ENCODE results near the gene RTBDN. TPM values are rescaled to one million over a fixed set of nuclear protein-coding genes. Genes with fewer than 3 reads are reported as not detected.
A peak's percentile ranks its signal among the peaks of the same experiment; 100 is the strongest.

RTBDN gene
- total RNA-seq, 4 donors from 2014 or later, result not detected

GRCh38 chr19:12785431-12786031 is 48.8 kb downstream of the RTBDN start:
- DNase-seq (no peak), ATAC-seq (no peak)
- H3K27me3 ChIP-seq, result no peaks in the 10 kb centered on the region
- no peak overlapping the region for H3K4me3 ChIP-seq
- in situ Hi-C loops (cut with MboI; ENCODE audit: low sequenced_read_pairs in 4 of 4) (no loop called here), intact Hi-C loops (cut with DNase I; ENCODE audit: low total_unique reads) (no loop called here)
- H3K36me3 ChIP-seq, result no peaks in the 10 kb centered on the region
- no peaks in the 10 kb centered on the region for H3K9me3 ChIP-seq
- peak overlapping the region; percentile 99 to 100 (median 100) for H3K27ac ChIP-seq
- peaks cover 44 to 66% of the 10 kb centered on the region in 2 donors for H3K4me1 ChIP-seq
- TF ChIP-seq, protein P1, sequence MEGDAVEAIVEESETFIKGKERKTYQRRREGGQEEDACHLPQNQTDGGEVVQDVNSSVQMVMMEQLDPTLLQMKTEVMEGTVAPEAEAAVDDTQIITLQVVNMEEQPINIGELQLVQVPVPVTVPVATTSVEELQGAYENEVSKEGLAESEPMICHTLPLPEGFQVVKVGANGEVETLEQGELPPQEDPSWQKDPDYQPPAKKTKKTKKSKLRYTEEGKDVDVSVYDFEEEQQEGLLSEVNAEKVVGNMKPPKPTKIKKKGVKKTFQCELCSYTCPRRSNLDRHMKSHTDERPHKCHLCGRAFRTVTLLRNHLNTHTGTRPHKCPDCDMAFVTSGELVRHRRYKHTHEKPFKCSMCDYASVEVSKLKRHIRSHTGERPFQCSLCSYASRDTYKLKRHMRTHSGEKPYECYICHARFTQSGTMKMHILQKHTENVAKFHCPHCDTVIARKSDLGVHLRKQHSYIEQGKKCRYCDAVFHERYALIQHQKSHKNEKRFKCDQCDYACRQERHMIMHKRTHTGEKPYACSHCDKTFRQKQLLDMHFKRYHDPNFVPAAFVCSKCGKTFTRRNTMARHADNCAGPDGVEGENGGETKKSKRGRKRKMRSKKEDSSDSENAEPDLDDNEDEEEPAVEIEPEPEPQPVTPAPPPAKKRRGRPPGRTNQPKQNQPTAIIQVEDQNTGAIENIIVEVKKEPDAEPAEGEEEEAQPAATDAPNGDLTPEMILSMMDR (IDR thresholded peaks at IDR 0.05 in 4 of 5, conservative IDR thresholded peaks at IDR 0.05 in 1 of 5), result no peak
- TF ChIP-seq POLR2A (IDR thresholded peaks at IDR 0.05), result no peak

DNA sequence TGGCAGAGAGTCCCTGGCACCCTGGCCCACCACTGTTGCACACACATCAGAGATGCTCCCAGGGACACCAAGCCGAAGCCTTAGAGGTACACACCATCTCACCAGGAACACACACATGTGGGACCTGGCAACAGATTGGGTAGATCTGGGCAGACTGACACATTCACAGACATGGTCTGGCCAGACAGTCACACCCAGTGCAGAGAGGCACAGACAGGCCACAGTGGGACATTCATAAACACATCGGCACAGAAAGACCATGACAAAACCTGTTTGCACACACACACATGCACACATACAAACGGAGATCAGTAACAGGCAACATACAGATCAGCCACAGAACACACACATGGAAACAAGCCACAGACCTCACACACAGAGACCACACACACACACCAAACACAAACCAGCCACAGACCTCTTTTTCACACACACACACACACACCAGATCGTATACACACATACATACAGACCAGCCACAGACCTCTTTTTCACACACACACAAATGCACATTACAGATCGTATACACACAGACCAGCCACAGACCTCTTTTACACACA is 49.4 kb downstream of the RTBDN start:
- peaks cover 43 to 60% of the 10 kb centered on the region in 2 donors for H3K4me1 ChIP-seq
- H3K27ac ChIP-seq, result peak overlapping the region; percentile 99 to 100 (median 100)
- TF ChIP-seq, protein P1 (IDR thresholded peaks at IDR 0.05 in 4 of 5, conservative IDR thresholded peaks at IDR 0.05 in 1 of 5), result no peak
- no peak for TF ChIP-seq POLR2A (IDR thresholded peaks at IDR 0.05)
- H3K4me3 ChIP-seq, result no peak overlapping the region
- H3K27me3 ChIP-seq, result no peaks in the 10 kb centered on the region
- ATAC-seq (no peak), DNase-seq (no peak)
- intact Hi-C loops (cut with DNase I; ENCODE audit: low total_unique reads) (no loop called here), in situ Hi-C loops (cut with MboI; ENCODE audit: low sequenced_read_pairs in 4 of 4) (no loop called here)
- no peaks in the 10 kb centered on the region for H3K36me3 ChIP-seq
- no peaks in the 10 kb centered on the region for H3K9me3 ChIP-seq

- in situ Hi-C loops (cut with MboI; ENCODE audit: low sequenced_read_pairs in 4 of 4) (no loop called here), intact Hi-C loops (cut with DNase I; ENCODE audit: low total_unique reads) (no loop called here)
- H3K36me3 ChIP-seq, result no peaks in the 10 kb centered on the region
- H3K9me3 ChIP-seq, result no peaks in the 10 kb centered on the region
- H3K4me1 ChIP-seq, result peaks cover 43 to 61% of the 10 kb centered on the region in 2 donors
- H3K4me3 ChIP-seq, result no peak overlapping the region
- DNase-seq, result no peak
- no peaks in the 10 kb centered on the region for H3K27me3 ChIP-seq
- peak overlapping the region; percentile 99 to 100 (median 100) for H3K27ac ChIP-seq
- TF ChIP-seq, protein P1 (IDR thresholded peaks at IDR 0.05 in 4 of 5, conservative IDR thresholded peaks at IDR 0.05 in 1 of 5), result no peak
- TF ChIP-seq POLR2A (IDR thresholded peaks at IDR 0.05), result no peak
- no peak for ATAC-seq
Measured at GRCh38 chr19:12784394-12784870, 49.9 kb downstream of the RTBDN start.

GRCh38 chr19:12783849-12784393 is 50.5 kb downstream of the RTBDN start:
- no peak overlapping the region for H3K4me3 ChIP-seq
- peak in 1 of 2 donors; percentile 40 for DNase-seq
- no peaks in the 10 kb centered on the region for H3K27me3 ChIP-seq

More at GRCh38 chr19:12783849-12784393, 50.5 kb downstream of the RTBDN start:
- no peaks in the 10 kb centered on the region for H3K36me3 ChIP-seq
- in situ Hi-C loops (cut with MboI; ENCODE audit: low sequenced_read_pairs in 4 of 4) (no loop called here), intact Hi-C loops (cut with DNase I; ENCODE audit: low total_unique reads) (no loop called here)
- H3K27ac ChIP-seq, result peak overlapping the region; percentile 99 to 100 (median 100)
- no peak for TF ChIP-seq POLR2A (IDR thresholded peaks at IDR 0.05)
- TF ChIP-seq, protein P1 (IDR thresholded peaks at IDR 0.05 in 4 of 5, conservative IDR thresholded peaks at IDR 0.05 in 1 of 5), result no peak
- peaks cover 43 to 61% of the 10 kb centered on the region in 2 donors for H3K4me1 ChIP-seq
- no peak for ATAC-seq
- H3K9me3 ChIP-seq, result no peaks in the 10 kb centered on the region

Data from gastrocnemius medialis (tissue), 4 donors.